ENCODE data around the gene GCFC2. TPM values are rescaled to one million over a fixed set of nuclear protein-coding genes. Genes with fewer than 3 reads are reported as not detected.

GCFC2 gene
- total and polyA plus RNA-seq, 2 donors (not counting 3 experiments of a cell fraction or from before 2014, with no cell fraction given), result 5.7 to 20.0 TPM

GRCh38 chr2:75720525-75720924, 9.8 kb upstream of the GCFC2 start:
- dilution Hi-C loops (cut with MboI; ENCODE audit: extremely low pct_ligation_motif_present, low sequenced_read_pairs), result no loop called here
- H2AFZ ChIP-seq (ENCODE audit: low read depth, low read length), result no peak overlapping the region
- no TSS peak for BruUV-seq (replicated peaks)
- no peaks in the 10 kb centered on the region for H4K20me1 ChIP-seq (replicated peaks; ENCODE audit: control insufficient read depth, extremely low read depth, insufficient read depth, low read length)
- no peaks in the 10 kb centered on the region for H3K9me3 ChIP-seq (replicated peaks; ENCODE audit: control insufficient read depth, insufficient read depth, low read length)
- H3K27ac ChIP-seq (ENCODE audit: insufficient read depth, low read depth, low read length), result no peak overlapping the region
- ChIA-PET POLR2A (no interaction called here), CTCF (no interaction called here)
- H3K79me2 ChIP-seq (ENCODE audit: control insufficient read depth, insufficient read depth, low read length), result no peaks in the 10 kb centered on the region
- H3K9ac ChIP-seq (replicated peaks; ENCODE audit: extremely low read depth, insufficient read depth, low read length), result no peak overlapping the region
- H3K9me1 ChIP-seq (replicated peaks; ENCODE audit: control insufficient read depth, extremely low read depth, insufficient read depth, low read length), result no peaks in the 10 kb centered on the region
- no peak for TF ChIP-seq POLR2A (IDR thresholded peaks at IDR 0.05; ENCODE audit: low read depth, low read length)
- no peak for TF ChIP-seq GATA2 (IDR thresholded peaks at IDR 0.05; ENCODE audit: insufficient read depth, insufficient read length, low read depth, low read length)
- no peak for TF ChIP-seq CTCF (IDR thresholded peaks at IDR 0.05; ENCODE audit: extremely low read depth in 1 of 2, insufficient read depth in 1 of 2, low read depth in 1 of 2, low read length in 2 of 2)
- TF ChIP-seq POLR2AphosphoS5 (IDR thresholded peaks at IDR 0.05; ENCODE audit: insufficient read depth, low read depth, low read length), result no peak
- TF ChIP-seq FOS (IDR thresholded peaks at IDR 0.05; ENCODE audit: borderline replicate concordance, insufficient read depth, low read length), result no peak
- no peak for TF ChIP-seq MYC (IDR thresholded peaks at IDR 0.05; ENCODE audit: low read depth, low read length)
- peaks cover 4 to 8% of the 10 kb centered on the region in 2 experiments for H3K27me3 ChIP-seq (ENCODE audit: control insufficient read depth in 2 of 2, insufficient read depth in 2 of 2, low read length in 2 of 2)
- no peak overlapping the region for H3K4me3 ChIP-seq (replicated peaks in 1 of 3; ENCODE audit: insufficient read depth in 1 of 3, low read depth in 1 of 3, low read length in 3 of 3)
- H3K4me2 ChIP-seq (ENCODE audit: insufficient read depth, low read length), result no peak overlapping the region
- no peak for DNase-seq (ENCODE audit: low read depth, low spot score)
- no peaks in the 10 kb centered on the region for H3K4me1 ChIP-seq (ENCODE audit: control insufficient read depth, extremely low read depth, insufficient read depth, low read length)
- H3K36me3 ChIP-seq (ENCODE audit: control insufficient read depth in 2 of 2, extremely low read depth in 1 of 2, insufficient read depth in 2 of 2, low read length in 2 of 2), result no peaks in the 10 kb centered on the region
- intact Hi-C loops (cut with micrococcal nuclease), result no loop called here
- no peak for FAIRE-seq

GRCh38 chr2:75719616-75720015, 8.9 kb upstream of the GCFC2 start:
- no peak for FAIRE-seq
- no TSS peak for BruUV-seq (replicated peaks)
- ChIA-PET POLR2A (no interaction called here), CTCF (no interaction called here)
- no peak overlapping the region for H3K27ac ChIP-seq (ENCODE audit: insufficient read depth, low read depth, low read length)
- intact Hi-C loops (cut with micrococcal nuclease) (no loop called here), dilution Hi-C loops (cut with MboI; ENCODE audit: extremely low pct_ligation_motif_present, low sequenced_read_pairs) (no loop called here)
- H3K4me1 ChIP-seq (ENCODE audit: control insufficient read depth, extremely low read depth, insufficient read depth, low read length), result no peaks in the 10 kb centered on the region
- H3K9me1 ChIP-seq (replicated peaks; ENCODE audit: control insufficient read depth, extremely low read depth, insufficient read depth, low read length), result no peaks in the 10 kb centered on the region
- H3K4me2 ChIP-seq (ENCODE audit: insufficient read depth, low read length), result no peak overlapping the region
- TF ChIP-seq MYC (IDR thresholded peaks at IDR 0.05; ENCODE audit: low read depth, low read length) (no peak), POLR2A (IDR thresholded peaks at IDR 0.05; ENCODE audit: low read depth, low read length) (no peak), GATA2 (IDR thresholded peaks at IDR 0.05; ENCODE audit: insufficient read depth, insufficient read length, low read depth, low read length) (no peak), POLR2AphosphoS5 (IDR thresholded peaks at IDR 0.05; ENCODE audit: insufficient read depth, low read depth, low read length) (no peak), JUN (IDR thresholded peaks at IDR 0.05; ENCODE audit: borderline replicate concordance, insufficient read depth, insufficient read length, low read depth) (no peak), FOS (IDR thresholded peaks at IDR 0.05; ENCODE audit: borderline replicate concordance, insufficient read depth, low read length) (no peak), MAX (IDR thresholded peaks at IDR 0.05; ENCODE audit: insufficient read depth, insufficient read length) (no peak), EZH2 (IDR thresholded peaks at IDR 0.05; ENCODE audit: borderline replicate concordance, low read depth, low read length, severe bottlenecking) (no peak), CTCF (IDR thresholded peaks at IDR 0.05; ENCODE audit: extremely low read depth in 1 of 2, insufficient read depth in 1 of 2, low read depth in 1 of 2, low read length in 2 of 2) (no peak)
- H3K79me2 ChIP-seq (ENCODE audit: control insufficient read depth, insufficient read depth, low read length), result no peaks in the 10 kb centered on the region
- no peaks in the 10 kb centered on the region for H4K20me1 ChIP-seq (replicated peaks; ENCODE audit: control insufficient read depth, extremely low read depth, insufficient read depth, low read length)
- no peak overlapping the region for H2AFZ ChIP-seq (ENCODE audit: low read depth, low read length)
- H3K9me3 ChIP-seq (replicated peaks; ENCODE audit: control insufficient read depth, insufficient read depth, low read length), result no peaks in the 10 kb centered on the region
- no peak overlapping the region for H3K4me3 ChIP-seq (replicated peaks in 1 of 3; ENCODE audit: insufficient read depth in 1 of 3, low read depth in 1 of 3, low read length in 3 of 3)
- H3K27me3 ChIP-seq (ENCODE audit: control insufficient read depth in 2 of 2, insufficient read depth in 2 of 2, low read length in 2 of 2), result peaks cover 5 to 10% of the 10 kb centered on the region in 2 experiments
- DNase-seq (ENCODE audit: low read depth, low spot score), result no peak
- no peaks in the 10 kb centered on the region for H3K36me3 ChIP-seq (ENCODE audit: control insufficient read depth in 2 of 2, extremely low read depth in 1 of 2, insufficient read depth in 2 of 2, low read length in 2 of 2)
- no peak overlapping the region for H3K9ac ChIP-seq (replicated peaks; ENCODE audit: extremely low read depth, insufficient read depth, low read length)
